GM19351 (cell line): ENCODE data around the gene IL37.

Experiments used
- ATAC-seq: cut with Tn5 transposase; IDR thresholded peaks from one replicate; pipeline ENCODE4 v1.9.1; 2021; ENCODE audit warnings: mild to moderate bottlenecking, moderate library complexity; ENCODE audit not compliant: unreplicated experiment

The IL37 gene

GRCh38 chr2:112957511-112957910 lies 46.5 kb downstream of the IL37 start:
- ATAC-seq: no peak

- peak; percentile 67 for ATAC-seq
These were observed 47.6 kb downstream of the IL37 start for GRCh38 chr2:112958428-112959108.

GRCh38 chr2:112959109-112959812 lies 48.3 kb downstream of the IL37 start:
- ATAC-seq: no peak

DNA sequence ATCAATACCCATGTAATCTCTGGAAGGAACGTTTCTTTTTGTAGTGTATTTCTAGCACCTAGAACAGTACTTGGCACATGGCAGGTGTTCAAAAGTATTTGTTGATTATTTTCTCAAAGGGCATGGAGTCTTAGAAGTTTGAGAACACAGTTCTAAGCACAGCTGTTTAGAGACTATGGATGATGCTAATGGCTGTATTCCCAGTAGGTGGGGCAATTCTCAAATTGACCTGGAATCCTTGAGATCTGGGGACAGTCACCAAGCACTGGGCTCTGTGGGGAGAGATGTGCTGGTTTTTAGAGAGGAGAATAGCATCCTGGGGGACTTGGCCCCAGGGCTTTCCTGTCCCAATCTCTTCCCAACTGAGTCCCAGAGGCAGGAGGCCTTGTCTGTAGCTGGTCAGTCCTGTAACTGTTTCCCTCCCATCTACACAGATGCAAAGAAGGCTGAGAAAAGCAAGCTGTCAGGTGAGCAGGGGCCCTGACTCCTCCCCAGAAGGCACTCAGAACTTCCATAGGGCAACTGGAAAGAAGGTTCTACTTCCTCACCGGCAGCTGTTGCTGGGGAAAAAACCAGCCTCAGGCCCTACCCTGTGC lies 49.4 kb downstream of the IL37 start:
- no peak for ATAC-seq

DNA sequence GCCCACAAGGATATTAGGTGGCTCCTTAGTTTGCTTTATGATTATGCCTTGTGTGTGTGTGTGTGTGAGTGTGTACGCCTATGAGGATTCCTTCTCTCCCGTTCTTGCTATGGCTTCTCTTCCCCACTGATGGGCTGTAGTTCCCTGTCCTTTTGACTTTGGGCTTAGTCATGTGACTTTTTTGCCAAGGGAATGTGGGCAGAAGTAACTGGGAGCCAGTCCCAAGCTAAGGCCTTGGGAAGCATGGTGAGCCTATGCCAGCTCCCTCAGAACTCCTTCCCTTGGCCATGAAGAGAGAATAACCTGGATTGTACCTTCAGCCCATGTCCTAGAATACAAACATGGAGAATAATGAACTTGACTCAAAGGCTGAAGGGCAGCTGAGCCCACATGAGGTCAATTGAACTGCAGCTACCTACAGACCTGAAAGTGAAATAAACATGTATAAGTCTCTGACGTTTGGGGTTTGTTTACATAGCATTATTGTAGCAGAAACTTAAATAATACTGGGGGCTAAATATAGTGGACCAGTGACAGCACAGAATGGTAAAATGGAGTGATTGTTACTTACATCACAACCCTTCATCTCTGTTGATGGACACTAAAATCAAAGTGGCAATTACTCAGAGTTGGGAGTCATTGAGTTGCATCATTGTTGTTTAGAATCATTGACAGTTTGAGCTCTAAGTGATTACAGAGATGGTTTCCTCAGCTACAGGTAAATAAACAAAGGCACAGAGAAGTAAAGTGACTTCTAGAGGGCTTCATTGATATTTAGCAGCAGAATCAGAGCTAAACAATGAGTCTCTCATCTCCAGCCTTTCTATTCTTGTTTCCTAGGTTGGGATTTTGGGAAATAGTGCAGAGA lies 51.6 kb downstream of the IL37 start:
- peak; percentile 69 for ATAC-seq

DNA sequence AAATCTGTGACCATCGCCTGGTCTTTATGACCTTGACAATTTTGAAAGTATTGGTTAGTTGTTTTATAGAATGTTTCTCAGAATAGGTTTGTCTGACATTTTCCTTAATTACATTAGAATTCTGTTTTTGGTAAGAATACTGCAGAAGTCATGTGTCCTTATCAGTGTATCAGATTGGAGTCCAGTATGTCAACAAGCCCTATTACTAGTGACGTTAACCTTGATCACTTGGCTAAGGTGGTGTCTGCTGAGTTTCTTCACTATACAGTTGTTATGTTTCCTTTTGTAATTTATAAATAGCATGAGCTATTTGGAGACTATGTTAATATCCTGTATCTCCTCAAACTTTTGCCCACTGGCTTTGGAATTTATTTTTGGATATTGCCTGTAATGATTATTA lies 56.1 kb downstream of the IL37 start:
- no peak for ATAC-seq
